Mesodermal cell (in vitro differentiated cells): ENCODE results near the gene HMSD.

ENCODE experiments used
- H3K27ac ChIP-seq: 2 replicates; pipeline ENCODE4 v1.7.0; 2013; ENCODE audit warnings: mild to moderate bottlenecking, low read depth, low read length, moderate library complexity; ENCODE audit not compliant: severe bottlenecking
- H3K36me3 ChIP-seq: 2 replicates; pipeline ENCODE4 v1.7.1; 2013; ENCODE audit warnings: mild to moderate bottlenecking, low read length, moderate library complexity; ENCODE audit not compliant: control insufficient read depth, insufficient read depth
- H3K4me1 ChIP-seq: one replicate; pipeline ENCODE4 v1.7.1; 2013; ENCODE audit warnings: mild to moderate bottlenecking, low read length; ENCODE audit not compliant: insufficient read depth, control insufficient read depth, poor library complexity, severe bottlenecking
- H3K4me3 ChIP-seq: 2 replicates; pipeline ENCODE4 v1.7.0; 2013; ENCODE audit warnings: low read length, control low read depth, mild to moderate bottlenecking; ENCODE audit not compliant: insufficient read depth, poor library complexity, severe bottlenecking; ENCODE audit errors: extremely low read depth
- H3K9me3 ChIP-seq: 2 replicates; pipeline ENCODE4 v1.7.1; 2013; ENCODE audit warnings: mild to moderate bottlenecking, low read length, moderate library complexity; ENCODE audit not compliant: control insufficient read depth
- WGBS, 2 experiments: methylation state at CpG; one replicate each; pipeline ENCODE4 v1.1.5; 2013; ENCODE audit warnings: missing lambda C conversion rate in 2 of 2; ENCODE audit not compliant: insufficient coverage in 2 of 2; 5-methylcytosine and 5-hydroxymethylcytosine counted together

Gene HMSD

GRCh38 chr18:63956755-63957154 lies 7.7 kb downstream of the HMSD start:
- H3K4me1 ChIP-seq = no peaks in the 10 kb centered on the region
- H3K4me3 ChIP-seq = no peak overlapping the region
- no peaks in the 10 kb centered on the region for H3K9me3 ChIP-seq
- H3K36me3 ChIP-seq = no peaks in the 10 kb centered on the region
- 100% methylated on average over 3 of the region's 4 CpGs; no CpG with 5 or more reads in 1 of the 2 experiments for WGBS, 2 experiments
- no peak overlapping the region for H3K27ac ChIP-seq

- no peak overlapping the region for H3K4me3 ChIP-seq
- WGBS, 2 experiments = no CpG with 5 or more reads among the region's 1 CpG
- no peaks in the 10 kb centered on the region for H3K4me1 ChIP-seq
- H3K9me3 ChIP-seq = no peaks in the 10 kb centered on the region
- no peak overlapping the region for H3K27ac ChIP-seq
- H3K36me3 ChIP-seq = no peaks in the 10 kb centered on the region
Measured at GRCh38 chr18:63960891-63961290, 11.8 kb downstream of the HMSD start.

- WGBS, 2 experiments = 57 to 69% methylated on average over 2 to 4 of the region's 5 CpGs
- Histone ChIP-seq H3K9me3 (no peaks in the 10 kb centered on the region), H3K4me1 (no peaks in the 10 kb centered on the region), H3K36me3 (no peaks in the 10 kb centered on the region), H3K27ac (no peak overlapping the region), H3K4me3 (no peak overlapping the region)
Measured at GRCh38 chr18:63961435-63961980, 12.4 kb downstream of the HMSD start.

- WGBS, 2 experiments = 86% methylated on average over 1 of the region's 1 CpG; no CpG with 5 or more reads in 1 of the 2 experiments
- no peak overlapping the region for H3K27ac ChIP-seq
- H3K9me3 ChIP-seq = no peaks in the 10 kb centered on the region
- no peak overlapping the region for H3K4me3 ChIP-seq
- no peaks in the 10 kb centered on the region for H3K4me1 ChIP-seq
- H3K36me3 ChIP-seq = no peaks in the 10 kb centered on the region
Measured at GRCh38 chr18:63962137-63962536, 13.0 kb downstream of the HMSD start.

GRCh38 chr18:63963615-63964256 lies 14.6 kb downstream of the HMSD start:
- no peaks in the 10 kb centered on the region for H3K9me3 ChIP-seq
- H3K36me3 ChIP-seq = no peaks in the 10 kb centered on the region
- peaks cover 5% of the 10 kb centered on the region for H3K4me1 ChIP-seq
- WGBS, 2 experiments = 100% methylated on average over 1 of the region's 1 CpG
- no peak overlapping the region for H3K4me3 ChIP-seq
- no peak overlapping the region for H3K27ac ChIP-seq

- H3K9me3 ChIP-seq = no peaks in the 10 kb centered on the region
- H3K4me3 ChIP-seq = no peak overlapping the region
- H3K4me1 ChIP-seq = peaks cover 14% of the 10 kb centered on the region
- no peaks in the 10 kb centered on the region for H3K36me3 ChIP-seq
- H3K27ac ChIP-seq = no peak overlapping the region
Measured at GRCh38 chr18:63964908-63965307, 15.8 kb downstream of the HMSD start.

GRCh38 chr18:63965716-63966330 lies 16.7 kb downstream of the HMSD start:
- Histone ChIP-seq H3K27ac (no peak overlapping the region), H3K4me3 (no peak overlapping the region), H3K9me3 (no peaks in the 10 kb centered on the region), H3K4me1 (peaks cover 14% of the 10 kb centered on the region), H3K36me3 (no peaks in the 10 kb centered on the region)
- WGBS, 2 experiments = 89 to 90% methylated on average over 2 to 3 of the region's 5 CpGs

GRCh38 chr18:63969942-63970808 lies 21.1 kb downstream of the HMSD start, which contains the start of gene SERPINB8:
Gene SERPINB8, plus strand, starts transcription at chr18:63970081. Its CDS starts 8,228 bp downstream, at chr18:63978309.
- Histone ChIP-seq H3K4me1 (peaks cover 18% of the 10 kb centered on the region), H3K4me3 (peak within 1 kb of the TSS; percentile 72), H3K27ac (peak within 1 kb of the TSS; percentile 97), H3K36me3 (no peaks in the 10 kb centered on the region), H3K9me3 (no peaks in the 10 kb centered on the region)
- 0 to 1% methylated on average over 45 to 49 of the region's 62 CpGs for WGBS, 2 experiments

GRCh38 chr18:63970809-63971205 lies 21.7 kb downstream of the HMSD start:
- 21 to 25% methylated on average over 9 to 17 of the region's 18 CpGs for WGBS, 2 experiments

GRCh38 chr18:63971320-63972001 lies 22.4 kb downstream of the HMSD start:
- H3K4me1 ChIP-seq = peaks cover 22% of the 10 kb centered on the region
- peak overlapping the region; percentile 97 for H3K27ac ChIP-seq
- WGBS, 2 experiments = 89% methylated on average over 10 to 11 of the region's 13 CpGs
- no peaks in the 10 kb centered on the region for H3K9me3 ChIP-seq
- H3K36me3 ChIP-seq = no peaks in the 10 kb centered on the region
- peak overlapping the region; percentile 72 for H3K4me3 ChIP-seq

More at GRCh38 chr18:63970809-63971205, 21.7 kb downstream of the HMSD start:
- Histone ChIP-seq H3K9me3 (no peaks in the 10 kb centered on the region), H3K4me3 (peak overlapping the region; percentile 72), H3K4me1 (peaks cover 18% of the 10 kb centered on the region), H3K36me3 (no peaks in the 10 kb centered on the region), H3K27ac (peak overlapping the region; percentile 97)
